K562 (cell line): ENCODE data around the gene CCDC175.

Experiments
- ETV5 ChIP-seq: sonication (generic); formaldehyde crosslinking; IDR thresholded peaks from 2 replicates; pipeline ENCODE4 v1.4.0; 2020; ENCODE audit warnings: low read depth, mild to moderate bottlenecking, missing genetic modification reagents
- FOS ChIP-seq: IDR thresholded peaks from 3 replicates; pipeline ENCODE4 v1.6.1; 2011; ENCODE audit not compliant: insufficient read length; ENCODE audit errors: extremely low read depth
- HDAC8 ChIP-seq: fragments of 450-650 bp; IDR thresholded peaks from 2 replicates; pipeline ENCODE4 v1.6.1; 2016; ENCODE audit warnings: mild to moderate bottlenecking, missing genetic modification characterization, moderate library complexity, missing compliant biosample characterization
- MAX ChIP-seq: sonication (generic); formaldehyde crosslinking; IDR thresholded peaks from 2 replicates; pipeline ENCODE4 v1.9.0; 2022; ENCODE audit warnings: mild to moderate bottlenecking, missing genetic modification reagents
- SMAD2 ChIP-seq: fragments of 150-350 bp; IDR thresholded peaks from 2 replicates; pipeline ENCODE4 v1.6.1; 2014; ENCODE audit warnings: low read depth, mild to moderate bottlenecking, low read length
- YY1 ChIP-seq, 3 experiments: IDR thresholded peaks; 2 replicates each; pipeline ENCODE4 v1.6.1; 2011; ENCODE audit warnings: low read length in 2 of 3, mild to moderate bottlenecking in 2 of 3, moderate library complexity in 2 of 3, borderline replicate concordance in 1 of 3, control low read depth in 1 of 3, low read depth in 1 of 3; ENCODE audit not compliant: insufficient read depth in 3 of 3, insufficient replicate concordance in 2 of 3, control insufficient read depth in 1 of 3, insufficient read length in 1 of 3; ENCODE audit errors: extremely low read depth in 1 of 3
- ZNF121 ChIP-seq: sonication (generic); formaldehyde crosslinking; conservative IDR thresholded peaks from 2 replicates; pipeline ENCODE4 v1.8.0; 2022; ENCODE audit warnings: missing genetic modification reagents
- ZNF384 ChIP-seq: IDR thresholded peaks from 2 replicates; pipeline ENCODE4 v1.6.1; 2012; ENCODE audit warnings: low read depth, low read length, improper control_type of control experiment
- TF ChIP-seq, protein P1 (sequence below), 3 experiments: IDR thresholded peaks in 2 of 3; conservative IDR thresholded peaks in 1 of 3; 2 replicates each; pipeline ENCODE4 v1.5.1; 2011 to 2012; ENCODE audit warnings: low read length in 3 of 3, mild to moderate bottlenecking in 3 of 3, control low read depth in 2 of 3, improper control_type of control experiment in 1 of 3, inconsistent platforms in 1 of 3, low read depth in 1 of 3, mixed read lengths in 1 of 3, moderate library complexity in 1 of 3; ENCODE audit not compliant: insufficient read depth in 2 of 3
- TF ChIP-seq, protein P2 (sequence below), 2 experiments: fragments of 450-650 bp in 1 of 2; IDR thresholded peaks; 2 replicates each; pipeline ENCODE4 v1.6.1; 2011 to 2017; ENCODE audit warnings: low read depth in 2 of 2, antibody characterized with exemption in 1 of 2, borderline replicate concordance in 1 of 2, low read length in 1 of 2, mild to moderate bottlenecking in 1 of 2, mixed read lengths in 1 of 2; ENCODE audit not compliant: control insufficient read depth in 1 of 2

DNA sequence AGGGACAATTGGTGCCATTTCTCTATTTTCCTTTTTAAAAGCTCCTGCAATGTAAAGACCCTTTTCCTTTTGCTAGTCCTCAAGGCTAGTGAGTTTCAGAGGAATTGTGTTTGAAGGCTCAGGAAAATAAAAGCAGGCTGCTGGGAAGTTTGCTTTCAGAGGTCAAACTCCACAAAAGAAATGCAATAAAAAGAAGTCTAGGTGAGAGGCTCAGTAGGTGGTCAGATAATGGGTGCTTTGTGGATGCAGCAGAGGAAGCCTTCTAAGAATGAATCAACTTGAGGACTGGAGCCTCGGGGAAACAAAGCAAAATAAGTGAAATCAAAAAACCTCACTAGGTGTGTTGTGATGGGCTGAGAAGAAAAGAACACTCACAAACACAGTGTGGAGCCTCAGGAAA, 10.3 kb downstream of the CCDC175 start:
- no peak for TF ChIP-seq SMAD2
- TF ChIP-seq ZNF121: no peak
- no peak for TF ChIP-seq HDAC8 (tag)
- no peak for TF ChIP-seq YY1 (IDR thresholded peaks at IDR 0.05; ENCODE audit: borderline replicate concordance in 1 of 3, control insufficient read depth in 1 of 3, extremely low read depth in 1 of 3, insufficient read depth in 3 of 3, insufficient read length in 1 of 3, insufficient replicate concordance in 2 of 3, low read depth in 1 of 3, low read length in 2 of 3)
- TF ChIP-seq ZNF384: no peak
- TF ChIP-seq, protein P1, sequence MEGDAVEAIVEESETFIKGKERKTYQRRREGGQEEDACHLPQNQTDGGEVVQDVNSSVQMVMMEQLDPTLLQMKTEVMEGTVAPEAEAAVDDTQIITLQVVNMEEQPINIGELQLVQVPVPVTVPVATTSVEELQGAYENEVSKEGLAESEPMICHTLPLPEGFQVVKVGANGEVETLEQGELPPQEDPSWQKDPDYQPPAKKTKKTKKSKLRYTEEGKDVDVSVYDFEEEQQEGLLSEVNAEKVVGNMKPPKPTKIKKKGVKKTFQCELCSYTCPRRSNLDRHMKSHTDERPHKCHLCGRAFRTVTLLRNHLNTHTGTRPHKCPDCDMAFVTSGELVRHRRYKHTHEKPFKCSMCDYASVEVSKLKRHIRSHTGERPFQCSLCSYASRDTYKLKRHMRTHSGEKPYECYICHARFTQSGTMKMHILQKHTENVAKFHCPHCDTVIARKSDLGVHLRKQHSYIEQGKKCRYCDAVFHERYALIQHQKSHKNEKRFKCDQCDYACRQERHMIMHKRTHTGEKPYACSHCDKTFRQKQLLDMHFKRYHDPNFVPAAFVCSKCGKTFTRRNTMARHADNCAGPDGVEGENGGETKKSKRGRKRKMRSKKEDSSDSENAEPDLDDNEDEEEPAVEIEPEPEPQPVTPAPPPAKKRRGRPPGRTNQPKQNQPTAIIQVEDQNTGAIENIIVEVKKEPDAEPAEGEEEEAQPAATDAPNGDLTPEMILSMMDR (IDR thresholded peaks at IDR 0.05 in 2 of 3, conservative IDR thresholded peaks at IDR 0.05 in 1 of 3; ENCODE audit: insufficient read depth in 2 of 3, low read depth in 1 of 3, low read length in 3 of 3): no peak
- TF ChIP-seq, protein P2, sequence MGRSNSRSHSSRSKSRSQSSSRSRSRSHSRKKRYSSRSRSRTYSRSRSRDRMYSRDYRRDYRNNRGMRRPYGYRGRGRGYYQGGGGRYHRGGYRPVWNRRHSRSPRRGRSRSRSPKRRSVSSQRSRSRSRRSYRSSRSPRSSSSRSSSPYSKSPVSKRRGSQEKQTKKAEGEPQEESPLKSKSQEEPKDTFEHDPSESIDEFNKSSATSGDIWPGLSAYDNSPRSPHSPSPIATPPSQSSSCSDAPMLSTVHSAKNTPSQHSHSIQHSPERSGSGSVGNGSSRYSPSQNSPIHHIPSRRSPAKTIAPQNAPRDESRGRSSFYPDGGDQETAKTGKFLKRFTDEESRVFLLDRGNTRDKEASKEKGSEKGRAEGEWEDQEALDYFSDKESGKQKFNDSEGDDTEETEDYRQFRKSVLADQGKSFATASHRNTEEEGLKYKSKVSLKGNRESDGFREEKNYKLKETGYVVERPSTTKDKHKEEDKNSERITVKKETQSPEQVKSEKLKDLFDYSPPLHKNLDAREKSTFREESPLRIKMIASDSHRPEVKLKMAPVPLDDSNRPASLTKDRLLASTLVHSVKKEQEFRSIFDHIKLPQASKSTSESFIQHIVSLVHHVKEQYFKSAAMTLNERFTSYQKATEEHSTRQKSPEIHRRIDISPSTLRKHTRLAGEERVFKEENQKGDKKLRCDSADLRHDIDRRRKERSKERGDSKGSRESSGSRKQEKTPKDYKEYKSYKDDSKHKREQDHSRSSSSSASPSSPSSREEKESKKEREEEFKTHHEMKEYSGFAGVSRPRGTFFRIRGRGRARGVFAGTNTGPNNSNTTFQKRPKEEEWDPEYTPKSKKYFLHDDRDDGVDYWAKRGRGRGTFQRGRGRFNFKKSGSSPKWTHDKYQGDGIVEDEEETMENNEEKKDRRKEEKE (IDR thresholded peaks at IDR 0.05; ENCODE audit: borderline replicate concordance in 1 of 2, control insufficient read depth in 1 of 2, low read depth in 2 of 2, low read length in 1 of 2): no peak
- TF ChIP-seq ETV5 (CRISPR knock-in tag): no peak
- TF ChIP-seq MAX (CRISPR knock-in tag): no peak
- TF ChIP-seq FOS: no peak
